ENCODE data around the gene HS1BP3.

- TF ChIP-seq CTCF (IDR thresholded peaks at IDR 0.05; ENCODE audit: extremely low read depth in 1 of 2, insufficient read depth in 1 of 2, low read depth in 1 of 2, low read length in 2 of 2) (no peak), POLR2AphosphoS5 (IDR thresholded peaks at IDR 0.05; ENCODE audit: insufficient read depth, low read depth, low read length) (no peak), MAX (IDR thresholded peaks at IDR 0.05; ENCODE audit: insufficient read depth, insufficient read length) (no peak), FOS (IDR thresholded peaks at IDR 0.05; ENCODE audit: borderline replicate concordance, insufficient read depth, low read length) (no peak), POLR2A (IDR thresholded peaks at IDR 0.05; ENCODE audit: low read depth, low read length) (no peak), EZH2 (IDR thresholded peaks at IDR 0.05; ENCODE audit: borderline replicate concordance, low read depth, low read length, severe bottlenecking) (no peak), MYC (IDR thresholded peaks at IDR 0.05; ENCODE audit: low read depth, low read length) (no peak), JUN (IDR thresholded peaks at IDR 0.05; ENCODE audit: borderline replicate concordance, insufficient read depth, insufficient read length, low read depth) (no peak), GATA2 (IDR thresholded peaks at IDR 0.05; ENCODE audit: insufficient read depth, insufficient read length, low read depth, low read length) (no peak)
Observed at GRCh38 chr2:20625491-20626391, 25.2 kb downstream of the HS1BP3 start.
